ENCODE results near the gene C6orf141. TPM values are rescaled to one million over a fixed set of nuclear protein-coding genes. Genes with fewer than 3 reads are reported as not detected.

The C6orf141 gene
- total RNA-seq, 2 experiments from 2014 or later: 0.26 TPM; not detected in 1

- H3K9me3 Mint-ChIP-seq (ENCODE audit: insufficient read depth): no peaks in the 10 kb centered on the region
- no peak overlapping the region for H3K27ac Mint-ChIP-seq
- ChIA-PET POLR2A (no interaction called here), CTCF (interaction anchor here (0.9 to 1.9 kb wide), 2 partner anchors 9 to 85 kb away, joined by 3 to 5 read pairs; no protein-coding TSS in a partner anchor)
- H3K36me3 Mint-ChIP-seq (ENCODE audit: low read depth): no peaks in the 10 kb centered on the region
- DNase-seq: no peak
- H3K4me3 Mint-ChIP-seq: no peak overlapping the region
- ATAC-seq: no peak
- peaks cover 2% of the 10 kb centered on the region for H3K27me3 Mint-ChIP-seq (ENCODE audit: low read depth)
- no peaks in the 10 kb centered on the region for H3K4me1 Mint-ChIP-seq (ENCODE audit: low read depth)
Observed at GRCh38 chr6:49522710-49523593, 27.5 kb upstream of the C6orf141 start.

GRCh38 chr6:49523901-49524300 is 26.6 kb upstream of the C6orf141 start:
- DNase-seq: no peak
- Mint-ChIP-seq H3K27ac (no peak overlapping the region), H3K4me1 (ENCODE audit: low read depth) (no peaks in the 10 kb centered on the region), H3K27me3 (ENCODE audit: low read depth) (peaks cover 5% of the 10 kb centered on the region), H3K36me3 (ENCODE audit: low read depth) (no peaks in the 10 kb centered on the region), H3K9me3 (ENCODE audit: insufficient read depth) (no peaks in the 10 kb centered on the region), H3K4me3 (no peak overlapping the region)
- no peak for ATAC-seq
- ChIA-PET CTCF (interaction anchor here (0.9 to 1.9 kb wide), 2 partner anchors 8 to 84 kb away, joined by 3 to 5 read pairs; no protein-coding TSS in a partner anchor), POLR2A (no interaction called here)

- Mint-ChIP-seq H3K27me3 (ENCODE audit: low read depth) (peaks cover 5% of the 10 kb centered on the region), H3K4me3 (no peak overlapping the region), H3K27ac (no peak overlapping the region), H3K4me1 (ENCODE audit: low read depth) (no peaks in the 10 kb centered on the region), H3K36me3 (ENCODE audit: low read depth) (no peaks in the 10 kb centered on the region), H3K9me3 (ENCODE audit: insufficient read depth) (no peaks in the 10 kb centered on the region)
- ChIA-PET CTCF (interaction anchor here (1.9 kb wide), 1 partner anchor 7 kb away, joined by 5 read pairs; no protein-coding TSS in a partner anchor), POLR2A (no interaction called here)
- DNase-seq (no peak), ATAC-seq (no peak)
Observed at GRCh38 chr6:49524541-49524940, 25.9 kb upstream of the C6orf141 start.

GRCh38 chr6:49526598-49526997 is 23.9 kb upstream of the C6orf141 start:
- Mint-ChIP-seq H3K9me3 (ENCODE audit: insufficient read depth) (no peaks in the 10 kb centered on the region), H3K4me1 (ENCODE audit: low read depth) (no peaks in the 10 kb centered on the region), H3K36me3 (ENCODE audit: low read depth) (no peaks in the 10 kb centered on the region), H3K27ac (no peak overlapping the region), H3K27me3 (ENCODE audit: low read depth) (peaks cover 13% of the 10 kb centered on the region), H3K4me3 (no peak overlapping the region)
- ATAC-seq (no peak), DNase-seq (no peak)
- CTCF ChIA-PET: no interaction called here
- POLR2A ChIA-PET: no interaction called here

GRCh38 chr6:49527320-49527719 is 23.1 kb upstream of the C6orf141 start:
- DNase-seq: no peak
- POLR2A ChIA-PET: no interaction called here
- no peak overlapping the region for H3K4me3 Mint-ChIP-seq
- H3K27ac Mint-ChIP-seq: no peak overlapping the region
- H3K4me1 Mint-ChIP-seq (ENCODE audit: low read depth): no peaks in the 10 kb centered on the region
- peaks cover 17% of the 10 kb centered on the region for H3K27me3 Mint-ChIP-seq (ENCODE audit: low read depth)
- no peaks in the 10 kb centered on the region for H3K36me3 Mint-ChIP-seq (ENCODE audit: low read depth)
- CTCF ChIA-PET: no interaction called here
- ATAC-seq: no peak
- no peaks in the 10 kb centered on the region for H3K9me3 Mint-ChIP-seq (ENCODE audit: insufficient read depth)

GRCh38 chr6:49528571-49528970 is 21.9 kb upstream of the C6orf141 start:
- no peaks in the 10 kb centered on the region for H3K36me3 Mint-ChIP-seq (ENCODE audit: low read depth)
- ATAC-seq (no peak), DNase-seq (no peak)
- ChIA-PET POLR2A (no interaction called here), CTCF (no interaction called here)
- H3K27ac Mint-ChIP-seq: no peak overlapping the region
- no peaks in the 10 kb centered on the region for H3K9me3 Mint-ChIP-seq (ENCODE audit: insufficient read depth)
- H3K4me3 Mint-ChIP-seq: no peak overlapping the region
- H3K4me1 Mint-ChIP-seq (ENCODE audit: low read depth): no peaks in the 10 kb centered on the region
- peaks cover 17% of the 10 kb centered on the region for H3K27me3 Mint-ChIP-seq (ENCODE audit: low read depth)

- DNase-seq: no peak
- H3K36me3 Mint-ChIP-seq (ENCODE audit: low read depth): no peaks in the 10 kb centered on the region
- no peaks in the 10 kb centered on the region for H3K4me1 Mint-ChIP-seq (ENCODE audit: low read depth)
- ChIA-PET CTCF (interaction anchor here (1.5 kb wide), 1 partner anchor 80 kb away, joined by 5 read pairs; no protein-coding TSS in a partner anchor), POLR2A (interaction anchor here (0.6 kb wide), 1 partner anchor 26 kb away, joined by 3 read pairs; no protein-coding TSS in a partner anchor)
- no peak for ATAC-seq
- no peaks in the 10 kb centered on the region for H3K9me3 Mint-ChIP-seq (ENCODE audit: insufficient read depth)
- no peak overlapping the region for H3K27ac Mint-ChIP-seq
- H3K4me3 Mint-ChIP-seq: no peak overlapping the region
- H3K27me3 Mint-ChIP-seq (ENCODE audit: low read depth): peaks cover 17% of the 10 kb centered on the region
Observed at GRCh38 chr6:49530141-49530776, 20.2 kb upstream of the C6orf141 start.

- H3K27ac Mint-ChIP-seq: no peak overlapping the region
- no peak overlapping the region for H3K4me3 Mint-ChIP-seq
- ChIA-PET CTCF (interaction anchor here (0.8 to 2.4 kb wide), 18 partner anchors 8 to 318 kb away, joined by 3 to 28 read pairs (median 6); partner anchors contain the start of gene C6orf141), POLR2A (no interaction called here)
- H3K9me3 Mint-ChIP-seq (ENCODE audit: insufficient read depth): no peaks in the 10 kb centered on the region
- H3K36me3 Mint-ChIP-seq (ENCODE audit: low read depth): no peaks in the 10 kb centered on the region
- DNase-seq: no peak
- H3K27me3 Mint-ChIP-seq (ENCODE audit: low read depth): peaks cover 17% of the 10 kb centered on the region
- no peaks in the 10 kb centered on the region for H3K4me1 Mint-ChIP-seq (ENCODE audit: low read depth)
- ATAC-seq: peak; percentile 87
Observed at GRCh38 chr6:49531774-49532569, 18.5 kb upstream of the C6orf141 start.

- no peak overlapping the region for H3K4me3 Mint-ChIP-seq
- ATAC-seq (no peak), DNase-seq (no peak)
- no peak overlapping the region for H3K27ac Mint-ChIP-seq
- peaks cover 10% of the 10 kb centered on the region for H3K27me3 Mint-ChIP-seq (ENCODE audit: low read depth)
- no peaks in the 10 kb centered on the region for H3K36me3 Mint-ChIP-seq (ENCODE audit: low read depth)
- ChIA-PET POLR2A (no interaction called here), CTCF (interaction anchor here (1.7 kb wide), 2 partner anchors 14 to 71 kb away, joined by 7 read pairs; partner anchors contain the start of gene C6orf141)
- no peaks in the 10 kb centered on the region for H3K4me1 Mint-ChIP-seq (ENCODE audit: low read depth)
- no peaks in the 10 kb centered on the region for H3K9me3 Mint-ChIP-seq (ENCODE audit: insufficient read depth)
Observed at GRCh38 chr6:49535795-49536194, 14.7 kb upstream of the C6orf141 start.

GRCh38 chr6:49539102-49539501 is 11.4 kb upstream of the C6orf141 start:
- DNase-seq: no peak
- no peak overlapping the region for H3K4me3 Mint-ChIP-seq
- no peaks in the 10 kb centered on the region for H3K36me3 Mint-ChIP-seq (ENCODE audit: low read depth)
- POLR2A ChIA-PET: no interaction called here
- CTCF ChIA-PET: no interaction called here
- no peaks in the 10 kb centered on the region for H3K9me3 Mint-ChIP-seq (ENCODE audit: insufficient read depth)
- no peak for ATAC-seq
- H3K27ac Mint-ChIP-seq: no peak overlapping the region
- H3K27me3 Mint-ChIP-seq (ENCODE audit: low read depth): peaks cover 6% of the 10 kb centered on the region
- no peaks in the 10 kb centered on the region for H3K4me1 Mint-ChIP-seq (ENCODE audit: low read depth)

GRCh38 chr6:49540614-49541013 is 9.9 kb upstream of the C6orf141 start:
- no peak overlapping the region for H3K4me3 Mint-ChIP-seq
- H3K9me3 Mint-ChIP-seq (ENCODE audit: insufficient read depth): no peaks in the 10 kb centered on the region
- DNase-seq: no peak
- peaks cover 6% of the 10 kb centered on the region for H3K27me3 Mint-ChIP-seq (ENCODE audit: low read depth)
- POLR2A ChIA-PET: no interaction called here
- no peaks in the 10 kb centered on the region for H3K4me1 Mint-ChIP-seq (ENCODE audit: low read depth)
- no peak for ATAC-seq
- no peaks in the 10 kb centered on the region for H3K36me3 Mint-ChIP-seq (ENCODE audit: low read depth)
- H3K27ac Mint-ChIP-seq: no peak overlapping the region
- CTCF ChIA-PET: no interaction called here

Measured in activated CD8-positive, alpha-beta T cell treated with anti-CD3 and anti-CD28 coated beads, Interleukin-2, amount 10 ng/mL, durations not matched to agents 7 days and 5 days (primary cell).